Measurements from ENCODE around the gene PCDHB1.

- no peak for TF ChIP-seq CTCF (IDR thresholded peaks at IDR 0.05; ENCODE audit: poor library complexity)
- no peak for TF ChIP-seq EZH2 (IDR thresholded peaks at IDR 0.05; ENCODE audit: borderline replicate concordance)
These were observed 33.2 kb upstream of the PCDHB1 start for GRCh38 chr5:141017943-141018342.
